ENCODE data around the gene SLIT3. TPM values are rescaled to one million over a fixed set of nuclear protein-coding genes. Genes with fewer than 3 reads are reported as not detected.

The SLIT3 gene
- total and polyA plus RNA-seq, 2 experiments from 2014 or later, result 58.4 to 96.7 TPM

DNA sequence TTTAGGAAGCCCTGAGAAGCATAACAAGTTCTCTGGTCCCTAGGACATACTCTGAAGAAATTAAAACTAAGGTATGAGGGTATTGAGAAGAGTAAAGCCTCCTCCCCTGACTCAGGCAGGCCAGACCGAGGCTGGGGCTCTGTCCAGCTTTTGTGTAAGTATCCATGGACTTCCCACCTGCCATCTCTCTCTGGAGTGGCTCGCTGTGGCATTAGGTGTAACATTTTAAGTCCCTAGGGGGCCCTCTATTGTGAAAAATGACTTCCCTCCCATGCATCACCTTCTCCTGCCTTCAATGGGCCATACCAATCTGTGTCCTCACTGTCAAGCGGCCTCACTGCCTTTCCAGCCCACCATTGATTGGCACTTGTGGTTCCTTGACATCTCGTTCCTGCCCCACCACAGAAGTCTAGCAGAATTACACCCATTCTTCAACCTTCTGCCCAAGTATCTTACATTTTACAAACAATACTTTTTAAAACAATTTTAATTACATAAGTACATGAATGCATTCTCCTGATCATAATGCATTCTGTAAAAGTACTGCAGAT lies 205.5 kb downstream of the SLIT3 start:
- no peak overlapping the region for H3K4me3 ChIP-seq
- peaks cover 9% of the 10 kb centered on the region for H3K4me1 ChIP-seq (ENCODE audit: insufficient read depth)
- 88% methylated on average over 4 of the region's 4 CpGs for WGBS (ENCODE audit: low lambda C conversion rate, missing lambda C conversion rate)
- H3K36me3 ChIP-seq (replicated peaks; ENCODE audit: insufficient read depth, low read depth), result no peaks in the 10 kb centered on the region
- H3K9me3 ChIP-seq (ENCODE audit: low read depth), result no peaks in the 10 kb centered on the region
- no peaks in the 10 kb centered on the region for H3K79me2 ChIP-seq
- no peaks in the 10 kb centered on the region for H4K20me1 ChIP-seq (ENCODE audit: insufficient read depth, poor library complexity, severe bottlenecking)
- TF ChIP-seq, protein P1, sequence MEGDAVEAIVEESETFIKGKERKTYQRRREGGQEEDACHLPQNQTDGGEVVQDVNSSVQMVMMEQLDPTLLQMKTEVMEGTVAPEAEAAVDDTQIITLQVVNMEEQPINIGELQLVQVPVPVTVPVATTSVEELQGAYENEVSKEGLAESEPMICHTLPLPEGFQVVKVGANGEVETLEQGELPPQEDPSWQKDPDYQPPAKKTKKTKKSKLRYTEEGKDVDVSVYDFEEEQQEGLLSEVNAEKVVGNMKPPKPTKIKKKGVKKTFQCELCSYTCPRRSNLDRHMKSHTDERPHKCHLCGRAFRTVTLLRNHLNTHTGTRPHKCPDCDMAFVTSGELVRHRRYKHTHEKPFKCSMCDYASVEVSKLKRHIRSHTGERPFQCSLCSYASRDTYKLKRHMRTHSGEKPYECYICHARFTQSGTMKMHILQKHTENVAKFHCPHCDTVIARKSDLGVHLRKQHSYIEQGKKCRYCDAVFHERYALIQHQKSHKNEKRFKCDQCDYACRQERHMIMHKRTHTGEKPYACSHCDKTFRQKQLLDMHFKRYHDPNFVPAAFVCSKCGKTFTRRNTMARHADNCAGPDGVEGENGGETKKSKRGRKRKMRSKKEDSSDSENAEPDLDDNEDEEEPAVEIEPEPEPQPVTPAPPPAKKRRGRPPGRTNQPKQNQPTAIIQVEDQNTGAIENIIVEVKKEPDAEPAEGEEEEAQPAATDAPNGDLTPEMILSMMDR (IDR thresholded peaks at IDR 0.05; ENCODE audit: poor library complexity), result no peak
- TF ChIP-seq EZH2phosphoT487 (IDR thresholded peaks at IDR 0.05; ENCODE audit: low read depth, severe bottlenecking, unreplicated experiment) (no peak), EZH2 (IDR thresholded peaks at IDR 0.05; ENCODE audit: borderline replicate concordance) (no peak)
- DNase-seq (ENCODE audit: low spot score), result no peak
- H3K27me3 ChIP-seq, result no peaks in the 10 kb centered on the region
- no peak overlapping the region for H2AFZ ChIP-seq
- H3K4me2 ChIP-seq, result no peak overlapping the region
- H3K9me2 ChIP-seq (replicated peaks; ENCODE audit: insufficient read depth), result no peaks in the 10 kb centered on the region
- no peak overlapping the region for H3K27ac ChIP-seq

DNA sequence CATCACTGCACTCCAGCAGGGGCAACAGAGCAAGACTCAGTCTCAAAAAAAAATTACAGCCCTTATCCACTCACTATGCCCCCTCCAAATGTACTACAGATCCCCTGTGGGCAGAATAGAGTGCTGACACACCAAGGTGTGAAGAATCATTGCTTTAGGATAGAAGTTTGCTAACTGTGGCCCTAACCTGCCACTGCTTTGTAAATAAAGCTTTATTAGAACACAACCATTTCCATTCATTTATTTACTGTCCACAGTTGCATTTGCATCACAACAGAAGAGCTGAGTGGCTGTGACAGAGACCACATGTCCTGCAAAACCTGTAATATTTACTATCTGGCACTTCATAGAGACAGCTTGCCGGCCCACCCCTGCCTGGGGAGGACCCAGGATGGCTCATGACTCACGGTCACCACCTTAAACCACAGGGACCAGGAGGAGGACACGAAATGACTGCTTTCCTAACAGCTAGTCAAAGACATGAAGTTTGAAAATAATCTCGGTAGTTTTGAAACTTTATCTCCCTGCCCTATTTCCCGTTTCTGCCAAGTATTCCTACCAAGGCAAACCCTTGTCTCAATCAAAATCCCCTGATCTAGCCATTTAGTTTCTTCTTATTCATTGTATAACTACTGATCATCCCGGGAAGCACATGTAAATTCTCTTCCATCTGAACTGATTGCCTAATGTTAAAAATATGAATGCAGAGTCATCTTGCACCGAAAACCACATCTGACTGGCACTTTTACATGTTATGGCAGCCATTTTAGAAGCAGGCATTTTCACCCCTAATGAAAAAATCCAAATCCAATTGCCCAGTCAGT lies 206.1 kb downstream of the SLIT3 start:
- H3K27ac ChIP-seq, result no peak overlapping the region

DNA sequence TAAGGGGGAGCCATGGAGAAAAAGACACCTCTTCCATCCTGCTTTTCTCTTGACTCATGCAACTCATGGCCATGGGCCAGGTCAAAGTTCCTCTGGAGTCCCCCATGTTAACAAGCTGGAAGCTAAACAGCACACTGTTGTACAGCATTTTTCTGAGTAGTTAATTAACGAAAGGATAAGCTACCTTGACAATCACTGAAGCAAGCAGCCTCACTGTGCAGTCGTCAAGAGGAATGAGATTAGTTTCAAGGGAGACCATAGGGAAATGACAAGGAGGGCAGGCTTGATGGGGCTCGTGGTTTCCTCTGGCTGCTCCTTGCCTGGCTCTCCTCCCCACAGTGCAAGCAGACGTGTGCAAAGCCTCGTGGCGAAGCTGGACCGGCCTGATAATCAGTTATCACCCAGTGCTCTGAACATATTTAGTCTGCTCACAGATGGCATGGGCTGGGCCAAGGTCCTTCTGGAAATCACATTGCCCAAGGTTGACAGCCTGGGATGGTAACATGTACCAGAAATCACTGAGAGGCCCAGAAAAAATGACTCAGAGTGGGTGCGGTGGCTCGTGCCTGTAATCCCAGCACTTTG lies 209.5 kb downstream of the SLIT3 start:
- H3K27me3 ChIP-seq, result no peaks in the 10 kb centered on the region
- no peak overlapping the region for H3K4me2 ChIP-seq
- H3K4me3 ChIP-seq, result no peak overlapping the region
- H3K79me2 ChIP-seq, result no peaks in the 10 kb centered on the region
- H3K9me2 ChIP-seq (replicated peaks; ENCODE audit: insufficient read depth), result no peaks in the 10 kb centered on the region
- no peaks in the 10 kb centered on the region for H3K36me3 ChIP-seq (replicated peaks; ENCODE audit: insufficient read depth, low read depth)
- no peak overlapping the region for H3K27ac ChIP-seq
- TF ChIP-seq EZH2 (IDR thresholded peaks at IDR 0.05; ENCODE audit: borderline replicate concordance), result no peak
- TF ChIP-seq EZH2phosphoT487 (IDR thresholded peaks at IDR 0.05; ENCODE audit: low read depth, severe bottlenecking, unreplicated experiment), result no peak
- TF ChIP-seq, protein P1 (IDR thresholded peaks at IDR 0.05; ENCODE audit: poor library complexity), result no peak
- H3K4me1 ChIP-seq (ENCODE audit: insufficient read depth), result no peaks in the 10 kb centered on the region
- 86% methylated on average over 9 of the region's 9 CpGs for WGBS (ENCODE audit: low lambda C conversion rate, missing lambda C conversion rate)
- DNase-seq (ENCODE audit: low spot score), result no peak
- no peak overlapping the region for H2AFZ ChIP-seq
- no peaks in the 10 kb centered on the region for H4K20me1 ChIP-seq (ENCODE audit: insufficient read depth, poor library complexity, severe bottlenecking)
- H3K9me3 ChIP-seq (ENCODE audit: low read depth), result no peaks in the 10 kb centered on the region

More for the DNA sequence above, 206.1 kb downstream of the SLIT3 start:
- Histone ChIP-seq H2AFZ (no peak overlapping the region), H3K9me3 (ENCODE audit: low read depth) (no peaks in the 10 kb centered on the region), H4K20me1 (ENCODE audit: insufficient read depth, poor library complexity, severe bottlenecking) (no peaks in the 10 kb centered on the region), H3K79me2 (no peaks in the 10 kb centered on the region), H3K9me2 (replicated peaks; ENCODE audit: insufficient read depth) (no peaks in the 10 kb centered on the region), H3K4me1 (ENCODE audit: insufficient read depth) (peaks cover 9% of the 10 kb centered on the region), H3K36me3 (replicated peaks; ENCODE audit: insufficient read depth, low read depth) (no peaks in the 10 kb centered on the region), H3K4me2 (no peak overlapping the region), H3K4me3 (no peak overlapping the region), H3K27me3 (no peaks in the 10 kb centered on the region)
- TF ChIP-seq, protein P1 (IDR thresholded peaks at IDR 0.05; ENCODE audit: poor library complexity), result no peak
- TF ChIP-seq EZH2 (IDR thresholded peaks at IDR 0.05; ENCODE audit: borderline replicate concordance) (no peak), EZH2phosphoT487 (IDR thresholded peaks at IDR 0.05; ENCODE audit: low read depth, severe bottlenecking, unreplicated experiment) (no peak)
- DNase-seq (ENCODE audit: low spot score), result no peak
- 85% methylated on average over 7 of the region's 7 CpGs for WGBS (ENCODE audit: low lambda C conversion rate, missing lambda C conversion rate)
